Loucy (cell line): ENCODE measurements around the gene ST14.

ENCODE experiments used
- CTCF ChIP-seq: fragments of 200-600 bp; sonication (generic); conservative IDR thresholded peaks from 2 replicates; pipeline ENCODE4 v1.5.1; 2014; ENCODE audit warnings: mild to moderate bottlenecking, antibody characterized with exemption, low read length
- EZH2phosphoT487 ChIP-seq: fragments of 200-600 bp; IDR thresholded peaks from 2 replicates; pipeline ENCODE4 v1.6.1; 2018; ENCODE audit warnings: antibody characterized with exemption, mild to moderate bottlenecking, moderate library complexity, borderline replicate concordance

- no peak for TF ChIP-seq CTCF
- no peak for TF ChIP-seq EZH2phosphoT487
Measured at GRCh38 chr11:130123414-130124040, 36.1 kb upstream of the ST14 start.
